Stimulated activated CD4-positive, alpha-beta T cell treated with anti-CD3 and anti-CD28 coated beads, Interleukin-4, amount 100 ng/mL, for 4 hours (primary cell): ENCODE results near the gene TNS3.
"Not testable (repeated sequence)": the region's sequence is repeated elsewhere in the genome, so short reads cannot be mapped to it uniquely, and the experiment has no call there.

Experiments
- DNase-seq, 2 experiments: peaks; one replicate each; pipeline ENCODE4 v3.0.0-alpha.2; 2020

The TNS3 gene

GRCh38 chr7:47268851-47269836 lies 312.8 kb downstream of the TNS3 start:
- DNase-seq, result no peak

DNA sequence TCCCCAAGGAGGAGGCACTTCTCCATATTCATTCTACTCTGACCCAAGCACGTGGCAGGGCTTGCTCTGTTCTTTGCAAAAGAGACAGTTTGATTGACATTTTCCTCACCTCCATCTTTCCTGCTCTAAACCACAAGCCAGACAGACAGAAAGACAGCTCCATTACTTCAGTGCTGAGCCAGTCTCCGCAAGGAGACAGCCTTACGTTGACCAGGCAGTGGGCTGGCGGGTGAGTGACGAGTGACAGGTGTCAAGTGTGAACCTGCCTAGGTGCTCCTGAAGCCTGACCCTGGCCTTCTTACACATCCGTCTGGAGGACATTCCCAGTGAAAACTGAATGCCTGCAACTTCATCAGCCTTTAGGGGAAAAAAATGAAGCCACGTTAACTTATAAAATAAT lies 314.6 kb downstream of the TNS3 start:
- no peak for DNase-seq

DNA sequence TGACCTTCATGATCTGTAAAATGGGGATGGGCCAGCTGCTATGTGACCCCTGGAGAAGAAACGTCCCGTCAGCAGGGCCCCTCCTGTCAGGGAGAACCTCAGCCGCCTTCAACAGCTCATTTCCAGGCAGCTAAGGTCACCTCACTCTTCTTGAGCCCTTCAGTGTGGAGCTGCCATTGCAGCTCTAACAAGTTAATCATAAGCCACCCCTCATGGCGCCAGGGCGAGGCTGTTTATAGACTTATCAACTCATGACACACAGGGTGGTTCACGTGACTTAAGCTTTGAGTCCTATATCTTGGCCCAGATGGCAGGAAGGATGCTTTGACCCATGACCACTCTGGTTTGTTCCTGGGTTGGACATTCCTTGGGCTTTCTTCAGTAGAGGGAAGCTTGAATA lies 315.1 kb downstream of the TNS3 start:
- no peak for DNase-seq

- peak in 1 of 2 experiments; percentile 12 for DNase-seq
Measured at GRCh38 chr7:47266131-47266706, 315.7 kb downstream of the TNS3 start.

DNA sequence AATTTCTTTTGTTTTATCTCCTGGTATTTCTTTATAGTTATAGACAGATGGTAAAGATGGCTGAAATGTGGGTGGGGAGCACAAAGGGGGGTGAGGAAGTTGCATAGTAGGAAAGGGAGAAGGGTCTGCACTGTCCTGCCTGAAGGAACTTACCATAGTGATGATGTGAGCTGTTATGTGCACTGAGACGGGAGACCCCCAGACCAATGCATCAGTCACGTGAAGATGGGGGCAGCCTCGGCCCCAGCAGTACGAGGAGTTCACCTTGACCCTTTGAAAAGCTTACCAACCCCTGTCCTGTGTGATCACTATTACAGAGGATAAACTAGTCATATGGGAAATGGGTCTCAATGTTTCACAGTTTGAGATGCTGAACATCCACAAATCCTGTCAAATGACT lies 316.3 kb downstream of the TNS3 start:
- no peak for DNase-seq

GRCh38 chr7:47264021-47264651 lies 317.8 kb downstream of the TNS3 start:
- DNase-seq, result no peak

DNA sequence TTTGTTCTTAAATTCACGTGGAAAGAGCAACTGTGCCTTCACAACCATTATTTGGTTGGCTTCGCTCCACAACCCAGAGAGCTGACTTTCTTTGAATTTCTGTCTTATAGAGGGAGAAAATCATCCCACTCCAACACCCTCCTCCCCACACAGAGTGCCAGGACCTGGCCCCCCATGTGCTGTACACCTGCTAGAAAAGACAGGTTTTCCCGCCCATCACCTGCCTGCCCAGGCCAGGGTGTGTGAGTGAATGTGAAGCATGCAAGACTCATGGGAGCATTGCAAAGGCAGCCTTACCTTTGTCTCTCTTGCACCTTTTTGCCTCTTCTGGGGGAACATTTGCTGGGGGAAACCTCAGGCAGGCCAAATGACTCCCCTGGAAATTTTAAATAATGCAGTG lies 319.0 kb downstream of the TNS3 start:
- no peak for DNase-seq

GRCh38 chr7:47262160-47262559 lies 319.8 kb downstream of the TNS3 start:
- not testable (repeated sequence) for DNase-seq

- DNase-seq, result no peak
Measured at GRCh38 chr7:47260270-47260669, 321.6 kb downstream of the TNS3 start.

- DNase-seq, result no peak
Measured at GRCh38 chr7:47259682-47260081, 322.2 kb downstream of the TNS3 start.

DNA sequence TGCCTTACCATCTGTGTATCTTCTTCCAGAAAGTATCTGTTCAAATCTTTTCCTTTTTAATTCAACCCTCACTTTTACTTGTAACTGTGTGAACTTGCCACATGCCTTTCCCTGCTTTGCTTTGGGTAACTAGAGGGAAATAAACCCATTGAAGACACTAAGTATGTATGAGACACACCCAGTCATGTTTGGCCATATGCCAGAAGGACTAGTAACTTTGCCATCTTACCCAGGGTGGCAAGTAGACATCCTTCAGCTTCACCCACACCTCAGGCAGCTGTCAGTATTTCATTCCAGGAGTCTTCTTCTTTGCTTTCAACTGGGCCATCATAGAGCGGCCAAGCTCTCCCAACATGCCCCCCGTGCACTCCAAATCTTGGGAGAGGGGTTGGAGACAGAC lies 323.1 kb downstream of the TNS3 start:
- DNase-seq, result no peak

DNA sequence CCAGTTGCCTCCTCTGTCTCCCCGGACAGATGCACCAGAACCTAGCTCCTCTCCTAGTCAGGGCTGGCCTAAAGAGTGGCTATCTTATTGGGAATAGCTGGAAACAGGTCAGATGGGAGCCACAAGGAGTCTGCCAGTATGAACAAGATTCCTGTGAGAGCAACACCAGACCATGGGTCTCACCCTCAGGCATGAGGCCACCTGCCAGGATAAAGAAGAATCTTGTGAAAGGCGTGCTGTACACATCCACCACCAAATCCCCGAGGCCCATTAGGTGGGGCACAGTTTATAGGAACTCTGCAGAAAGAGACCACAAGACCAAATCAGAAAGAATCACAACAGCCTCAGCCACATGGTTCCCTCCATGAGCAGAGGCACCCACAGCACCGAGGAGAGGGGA lies 325.9 kb downstream of the TNS3 start:
- DNase-seq, result no peak

DNA sequence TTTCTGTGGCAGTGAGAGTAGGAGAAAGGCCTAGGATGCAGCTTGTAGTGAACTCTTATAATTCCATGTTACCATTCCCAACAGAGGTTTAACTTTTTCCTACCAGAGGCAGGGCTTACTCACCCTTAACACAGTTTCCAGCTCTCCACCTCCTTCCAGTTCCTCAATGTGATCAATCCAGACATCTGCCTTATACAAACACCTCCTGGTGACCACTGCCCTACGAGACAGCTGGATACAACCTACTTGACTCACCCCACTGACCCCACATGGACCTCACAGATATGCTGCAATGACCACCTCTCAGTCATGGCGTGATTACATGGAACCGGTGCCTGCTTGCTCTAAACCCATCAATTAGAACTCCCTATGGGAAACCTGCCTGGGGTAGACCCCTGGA lies 326.5 kb downstream of the TNS3 start:
- DNase-seq, result no peak

DNA sequence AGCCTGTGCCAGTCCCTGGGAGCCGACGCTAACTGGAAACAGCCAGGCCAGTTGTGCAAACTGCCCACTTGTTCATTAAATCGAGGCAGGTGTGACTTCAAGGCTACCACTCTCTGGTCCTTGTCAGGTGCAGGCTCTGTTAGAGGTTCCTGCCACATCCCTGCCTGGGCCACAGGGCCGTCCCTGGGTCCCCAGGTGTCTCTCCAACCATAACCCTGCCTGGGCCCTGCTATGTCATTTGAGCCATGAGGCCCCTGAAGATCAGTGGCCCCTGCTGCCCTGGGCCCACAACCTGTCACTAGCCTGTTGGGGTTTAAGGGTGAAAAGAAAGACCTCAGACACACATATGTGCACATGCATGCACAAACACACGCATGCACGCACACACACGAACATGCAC lies 326.9 kb downstream of the TNS3 start:
- no peak for DNase-seq

DNA sequence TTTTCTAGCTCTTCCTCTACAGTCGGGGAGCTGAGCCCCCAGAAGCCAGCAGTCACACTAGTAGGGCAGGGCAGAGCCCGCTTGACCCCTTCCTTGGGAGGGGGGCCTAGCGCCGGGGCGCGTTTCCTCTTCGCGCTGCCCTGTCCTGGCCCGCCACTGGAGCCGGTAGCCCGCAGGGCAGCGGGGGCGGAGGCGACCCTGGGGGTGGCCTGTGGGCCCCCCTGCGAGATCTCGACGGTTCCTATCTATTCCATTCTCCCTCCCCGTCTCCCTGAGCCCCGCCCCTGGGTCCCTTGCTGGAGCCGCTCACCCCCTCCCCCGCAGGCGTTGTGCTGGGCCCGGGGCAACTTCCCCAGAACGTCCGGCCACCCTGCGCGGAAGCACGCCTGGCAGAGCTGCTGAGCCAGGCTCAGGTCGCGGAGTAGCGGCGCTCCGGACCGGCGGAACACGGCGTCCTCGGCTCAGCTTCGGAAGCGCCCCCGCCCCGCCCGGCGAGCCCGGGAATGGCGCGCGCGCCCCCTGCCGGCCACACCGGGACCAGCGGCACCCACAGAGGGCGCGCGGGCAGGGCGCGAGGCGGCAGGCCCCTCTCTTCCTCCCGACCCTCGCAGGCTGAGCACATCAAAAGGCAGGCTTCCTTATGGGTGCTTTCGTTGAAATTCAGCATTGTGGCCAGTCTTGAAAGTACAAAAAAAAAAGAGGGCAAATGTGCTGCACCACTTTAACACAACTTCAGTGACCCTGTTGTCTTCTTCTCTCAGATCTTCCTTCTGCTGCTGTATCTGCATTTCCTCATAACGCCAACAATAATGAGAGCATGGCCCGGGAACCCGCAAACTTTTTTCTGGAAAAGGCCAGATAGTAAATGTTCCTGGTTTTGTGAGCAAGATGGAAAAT lies 327.6 kb downstream of the TNS3 start:
- DNase-seq, result peak; percentile 17 to 51

GRCh38 chr7:47253650-47254080 lies 328.2 kb downstream of the TNS3 start:
- DNase-seq, result no peak

GRCh38 chr7:47252675-47253074 lies 329.2 kb downstream of the TNS3 start:
- no peak for DNase-seq

GRCh38 chr7:47249361-47249760 lies 332.6 kb downstream of the TNS3 start:
- DNase-seq, result no peak

GRCh38 chr7:47248797-47249196 lies 333.1 kb downstream of the TNS3 start:
- no peak for DNase-seq

- no peak for DNase-seq
Measured at GRCh38 chr7:47247132-47247531, 334.8 kb downstream of the TNS3 start.

GRCh38 chr7:47244692-47245091 lies 337.2 kb downstream of the TNS3 start:
- DNase-seq, result no peak
